Type B pancreatic cell (in vitro differentiated cells): ENCODE data around the gene HSPA4. TPM values are rescaled to one million over a fixed set of nuclear protein-coding genes. Genes with fewer than 3 reads are reported as not detected.

Experiments used
- total RNA-seq: library from RNA; stranded (reverse); gene quantifications from 2 replicates; pipeline ENCODE4 v1.2.1, GENCODE V29; 2021; ENCODE audit warnings: low replicate concordance

HSPA4 gene
- total RNA-seq, 1 donor from 2014 or later, result 134 TPM

Other genes with a start within 250 kb of the HSPA4 start
- gene SOWAHA, start 238.7 kb upstream of the HSPA4 start, total RNA-seq, result 2.5 and 4.4 TPM in 2 replicates
- 7.2 and 7.6 TPM in 2 replicates for gene SHROOM1, start 221.4 kb upstream of the HSPA4 start, total RNA-seq
- 1.4 and 1.5 TPM in 2 replicates for gene GDF9, start 185.5 kb upstream of the HSPA4 start, total RNA-seq
- 445 and 544 TPM in 2 replicates for gene UQCRQ, start 185.4 kb upstream of the HSPA4 start, total RNA-seq
- gene LEAP2, start 178.3 kb upstream of the HSPA4 start, total RNA-seq, result 2.5 and 2.9 TPM in 2 replicates
- gene AFF4, start 88.4 kb upstream of the HSPA4 start, total RNA-seq, result 69.9 and 78.1 TPM in 2 replicates
- gene ZCCHC10, start 25.5 kb upstream of the HSPA4 start, total RNA-seq, result 22.1 and 23.1 TPM in 2 replicates